Kidney glomerular epithelial cell (primary cell): ENCODE data around the gene WWTR1.

ENCODE experiments used
- DNase-seq: peaks from one replicate; lab custom pipeline; 2025; lab: John Stamatoyannopoulos, UW

WWTR1 gene

GRCh38 chr3:149655826-149656574 lies 1.8 kb downstream of the WWTR1 start:
- peak; percentile 41 for DNase-seq

GRCh38 chr3:149654188-149654601 lies 3.6 kb downstream of the WWTR1 start:
- DNase-seq = no peak

GRCh38 chr3:149653564-149653963 lies 4.3 kb downstream of the WWTR1 start:
- DNase-seq = no peak

GRCh38 chr3:149653136-149653535 lies 4.7 kb downstream of the WWTR1 start:
- DNase-seq = no peak

GRCh38 chr3:149650828-149651227 lies 7.0 kb downstream of the WWTR1 start:
- no peak for DNase-seq

- no peak for DNase-seq
Observed at GRCh38 chr3:149648525-149648924, 9.3 kb downstream of the WWTR1 start.

GRCh38 chr3:149647812-149648211 lies 10.0 kb downstream of the WWTR1 start:
- DNase-seq = no peak

- DNase-seq = no peak
Observed at GRCh38 chr3:149647285-149647684, 10.5 kb downstream of the WWTR1 start.

- no peak for DNase-seq
Observed at GRCh38 chr3:149646181-149646766, 11.6 kb downstream of the WWTR1 start.

GRCh38 chr3:149643963-149644362 lies 13.9 kb downstream of the WWTR1 start:
- no peak for DNase-seq

- DNase-seq = no peak
Observed at GRCh38 chr3:149643482-149643798, 14.4 kb downstream of the WWTR1 start.

GRCh38 chr3:149640976-149641728 lies 16.7 kb downstream of the WWTR1 start:
- peak; percentile 56 for DNase-seq

GRCh38 chr3:149639093-149639486 lies 18.7 kb downstream of the WWTR1 start:
- DNase-seq = no peak

- no peak for DNase-seq
Observed at GRCh38 chr3:149638228-149639092, 19.4 kb downstream of the WWTR1 start.

GRCh38 chr3:149635396-149635795 lies 22.4 kb downstream of the WWTR1 start:
- DNase-seq = no peak

- DNase-seq = no peak
Observed at GRCh38 chr3:149634573-149634972, 23.3 kb downstream of the WWTR1 start.

- no peak for DNase-seq
Observed at GRCh38 chr3:149634072-149634471, 23.8 kb downstream of the WWTR1 start.

GRCh38 chr3:149632225-149632624 lies 25.6 kb downstream of the WWTR1 start:
- DNase-seq = no peak

GRCh38 chr3:149630806-149631205 lies 27.0 kb downstream of the WWTR1 start:
- DNase-seq = no peak

GRCh38 chr3:149628957-149629670 lies 28.7 kb downstream of the WWTR1 start:
- no peak for DNase-seq

- no peak for DNase-seq
Observed at GRCh38 chr3:149626671-149627070, 31.2 kb downstream of the WWTR1 start.

- DNase-seq = no peak
Observed at GRCh38 chr3:149625795-149626194, 32.0 kb downstream of the WWTR1 start.
